ENCODE measurements around the gene GCLM. TPM values are rescaled to one million over a fixed set of nuclear protein-coding genes. Genes with fewer than 3 reads are reported as not detected.

GCLM gene
- polyA plus RNA-seq, 3 donors: 1.2 to 4.4 (median 3.2) TPM

DNA sequence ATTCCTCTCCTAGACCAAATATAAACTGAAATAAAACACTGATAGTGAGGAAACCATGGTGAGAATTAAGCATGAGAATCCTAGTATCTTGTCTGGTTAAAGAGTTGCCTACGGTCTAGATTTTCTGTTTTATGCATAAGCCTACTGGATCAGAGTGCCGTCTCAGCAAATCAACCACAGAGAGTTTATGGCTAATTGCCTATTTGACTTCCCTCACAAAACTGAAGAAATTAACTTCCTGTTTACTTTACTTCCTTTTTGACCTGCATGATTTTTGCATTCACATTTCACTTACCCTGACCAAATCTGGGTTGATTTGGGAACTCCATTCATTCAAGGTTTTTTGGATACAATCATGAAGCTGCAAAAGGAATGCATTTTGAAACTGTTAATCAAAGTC lies 5.0 kb downstream of the GCLM start:
- no peaks in the 10 kb centered on the region for H3K27me3 ChIP-seq (ENCODE audit: control insufficient read depth in 2 of 2, insufficient read depth in 2 of 2, low read length in 2 of 2)
- H3K9ac ChIP-seq (ENCODE audit: insufficient read depth, low read length, poor library complexity, severe bottlenecking): no peak overlapping the region
- 0% methylated on average over 2 of the region's 2 CpGs for WGBS (ENCODE audit: insufficient coverage)
- DNase-seq: peak; percentile 38 to 71 (median 59)
- H3K27me3 Mint-ChIP-seq (ENCODE audit: low read depth in 3 of 3): peaks cover 0 to 2% (median 0%) of the 10 kb centered on the region in 3 donors
- peak overlapping the region; percentile 16 for H2AFZ ChIP-seq (ENCODE audit: insufficient read depth, low read depth, low read length, poor library complexity, severe bottlenecking)
- H3K9me3 ChIP-seq (replicated peaks in 1 of 2; ENCODE audit: control insufficient read depth in 1 of 2, insufficient read depth in 1 of 2, low read length in 2 of 2): no peaks in the 10 kb centered on the region
- peaks cover 32% of the 10 kb centered on the region for H3K79me2 ChIP-seq (ENCODE audit: insufficient read depth, low read length)
- H3K4me1 Mint-ChIP-seq: peaks cover 24% of the 10 kb centered on the region
- H4K20me1 ChIP-seq (ENCODE audit: insufficient read depth, low read length): no peaks in the 10 kb centered on the region
- peaks cover 14 to 31% of the 10 kb centered on the region in 2 donors for H3K4me1 ChIP-seq (ENCODE audit: control insufficient read depth in 1 of 2, insufficient read depth in 2 of 2, low read length in 2 of 2)
- peak overlapping the region in 6 of 7 donors; percentile 32 to 71 (median 54) for H3K27ac Mint-ChIP-seq
- H3K4me3 ChIP-seq (replicated peaks in 1 of 3; ENCODE audit: low read depth in 2 of 3, low read length in 3 of 3): peak overlapping the region in 1 of 3 experiments; percentile 52
- no peaks in the 10 kb centered on the region for H3K9me3 Mint-ChIP-seq
- peak overlapping the region; percentile 2 to 29 for H3K4me3 Mint-ChIP-seq
- no peak for TF ChIP-seq CTCF (IDR thresholded peaks at IDR 0.05)
- H3K4me2 ChIP-seq (replicated peaks; ENCODE audit: extremely low read depth, low read length, poor library complexity, severe bottlenecking): peak overlapping the region; percentile 60
- peaks cover 9 to 15% of the 10 kb centered on the region in 2 donors for H3K36me3 Mint-ChIP-seq
- intact Hi-C loops (cut with micrococcal nuclease): no loop called here
- peak overlapping the region in 1 of 2 donors; percentile 68 for H3K27ac ChIP-seq (ENCODE audit: low read depth in 1 of 2, low read length in 2 of 2)
- peaks cover 0 to 17% of the 10 kb centered on the region in 2 donors for H3K36me3 ChIP-seq (replicated peaks in 1 of 2; ENCODE audit: control insufficient read depth in 1 of 2, insufficient read depth in 2 of 2, low read length in 2 of 2)

DNA sequence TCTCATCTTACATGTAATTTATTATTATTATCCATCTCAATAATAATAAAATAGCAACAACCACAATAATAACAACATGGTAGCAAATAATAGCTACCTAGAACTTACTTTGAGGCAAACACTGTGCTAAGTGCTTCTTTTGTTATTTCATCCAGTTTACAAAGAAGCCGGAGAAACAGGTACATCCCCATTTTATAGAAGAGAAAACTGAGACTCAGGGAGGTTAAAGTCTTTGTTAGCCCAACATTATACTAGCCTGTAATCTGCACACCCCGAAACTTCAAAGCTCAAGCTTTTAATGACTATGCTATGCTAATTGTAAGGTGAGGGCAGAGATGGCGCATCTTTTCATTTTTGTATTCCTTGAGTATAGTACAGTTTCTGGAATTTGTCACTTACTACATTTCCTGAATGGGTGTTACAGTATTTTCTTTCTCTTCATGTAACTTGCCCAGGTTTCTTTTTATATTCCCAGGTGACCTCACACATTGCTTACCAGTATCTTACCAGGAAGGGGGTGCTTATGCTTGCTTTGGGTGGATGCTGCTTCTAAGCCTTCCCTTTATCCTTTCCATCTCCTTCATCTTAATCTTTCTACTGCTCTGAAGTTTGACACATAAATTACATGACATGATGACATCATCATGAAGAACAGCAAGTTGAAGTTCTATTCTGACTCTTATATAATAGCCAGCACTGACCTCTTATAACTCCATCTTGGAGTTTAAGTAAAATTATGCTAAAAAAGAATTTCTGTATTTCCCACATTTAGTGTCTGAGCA lies 8.3 kb downstream of the GCLM start:
- TF ChIP-seq CTCF (IDR thresholded peaks at IDR 0.05): no peak
- no peaks in the 10 kb centered on the region for H3K9me3 Mint-ChIP-seq

More for the DNA sequence above, 8.3 kb downstream of the GCLM start:
- H3K79me2 ChIP-seq (ENCODE audit: insufficient read depth, low read length): peaks cover 11% of the 10 kb centered on the region
- H3K36me3 ChIP-seq (replicated peaks in 1 of 2; ENCODE audit: control insufficient read depth in 1 of 2, insufficient read depth in 2 of 2, low read length in 2 of 2): peaks cover 6 to 36% of the 10 kb centered on the region in 2 donors
- no peak overlapping the region for H3K4me3 Mint-ChIP-seq
- H3K9me3 ChIP-seq (replicated peaks in 1 of 2; ENCODE audit: control insufficient read depth in 1 of 2, insufficient read depth in 1 of 2, low read length in 2 of 2): no peaks in the 10 kb centered on the region
- H3K4me2 ChIP-seq (replicated peaks; ENCODE audit: extremely low read depth, low read length, poor library complexity, severe bottlenecking): no peak overlapping the region
- no peak overlapping the region for H3K9ac ChIP-seq (ENCODE audit: insufficient read depth, low read length, poor library complexity, severe bottlenecking)
- intact Hi-C loops (cut with micrococcal nuclease): no loop called here
- H3K27ac Mint-ChIP-seq: no peak overlapping the region
- no peak overlapping the region for H3K4me3 ChIP-seq (replicated peaks in 1 of 3; ENCODE audit: low read depth in 2 of 3, low read length in 3 of 3)
- H3K27ac ChIP-seq (ENCODE audit: low read depth in 1 of 2, low read length in 2 of 2): no peak overlapping the region
- no peaks in the 10 kb centered on the region for H3K27me3 ChIP-seq (ENCODE audit: control insufficient read depth in 2 of 2, insufficient read depth in 2 of 2, low read length in 2 of 2)
- no peak for DNase-seq
- H3K36me3 Mint-ChIP-seq: peaks cover 25 to 26% of the 10 kb centered on the region in 2 donors
- H4K20me1 ChIP-seq (ENCODE audit: insufficient read depth, low read length): no peaks in the 10 kb centered on the region
- no CpG with 5 or more reads among the region's 3 CpGs for WGBS (ENCODE audit: insufficient coverage)
- H3K27me3 Mint-ChIP-seq (ENCODE audit: low read depth in 3 of 3): no peaks in the 10 kb centered on the region
- no peak overlapping the region for H2AFZ ChIP-seq (ENCODE audit: insufficient read depth, low read depth, low read length, poor library complexity, severe bottlenecking)
- peaks cover 10 to 16% of the 10 kb centered on the region in 2 donors for H3K4me1 ChIP-seq (ENCODE audit: control insufficient read depth in 1 of 2, insufficient read depth in 2 of 2, low read length in 2 of 2)
- H3K4me1 Mint-ChIP-seq: peaks cover 12% of the 10 kb centered on the region

Measured in CD14-positive monocyte (primary cell).